ENCODE data around the gene OR13C3. TPM values are rescaled to one million over a fixed set of nuclear protein-coding genes. Genes with fewer than 3 reads are reported as not detected.
A peak's percentile ranks its signal among the peaks of the same experiment; 100 is the strongest.

The OR13C3 gene
- total RNA-seq, 1 experiment from 2014 or later, result not detected

DNA sequence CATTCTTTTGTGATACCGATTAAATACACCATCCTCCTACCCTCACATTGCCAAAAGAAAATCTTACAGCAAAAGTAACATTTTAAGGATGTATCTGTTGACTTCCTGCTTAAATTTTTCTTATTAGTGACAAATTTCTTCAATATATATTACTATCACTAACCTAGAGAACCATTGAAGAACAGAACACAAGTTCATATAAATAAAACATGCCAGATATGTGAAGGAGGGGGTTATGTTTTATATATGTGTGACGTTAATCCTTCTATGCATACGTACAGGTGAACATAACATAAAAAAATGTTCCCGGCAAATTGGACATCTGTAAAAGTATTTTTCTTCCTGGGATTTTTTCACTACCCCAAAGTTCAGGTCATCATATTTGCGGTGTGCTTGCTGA, 32.7 kb downstream of the OR13C3 start, which contains the start of gene OR13F1:
Gene OR13F1, plus strand, starts transcription at position 301 of the 400 bp plus-strand sequence. Its CDS starts 0 bp downstream, at position 301.
- H3K36me3 ChIP-seq (ENCODE audit: insufficient read depth, low read length, poor library complexity, severe bottlenecking), result no peaks in the 10 kb centered on the region
- no peaks in the 10 kb centered on the region for H3K9me3 ChIP-seq (ENCODE audit: low read depth, low read length, poor library complexity, severe bottlenecking)
- H3K27ac ChIP-seq (ENCODE audit: low read depth, low read length, poor library complexity, severe bottlenecking), result no peak within 1 kb of the TSS
- no peaks in the 10 kb centered on the region for H3K27me3 ChIP-seq (replicated peaks; ENCODE audit: insufficient read depth, low read depth, low read length, poor library complexity)
- no peak for DNase-seq (ENCODE audit: low spot score)
- POLR2A ChIA-PET (ENCODE audit: low non-redundant PET), result no interaction called here
- no TSS peak for BruUV-seq (replicated peaks)
- TF ChIP-seq, protein P1, sequence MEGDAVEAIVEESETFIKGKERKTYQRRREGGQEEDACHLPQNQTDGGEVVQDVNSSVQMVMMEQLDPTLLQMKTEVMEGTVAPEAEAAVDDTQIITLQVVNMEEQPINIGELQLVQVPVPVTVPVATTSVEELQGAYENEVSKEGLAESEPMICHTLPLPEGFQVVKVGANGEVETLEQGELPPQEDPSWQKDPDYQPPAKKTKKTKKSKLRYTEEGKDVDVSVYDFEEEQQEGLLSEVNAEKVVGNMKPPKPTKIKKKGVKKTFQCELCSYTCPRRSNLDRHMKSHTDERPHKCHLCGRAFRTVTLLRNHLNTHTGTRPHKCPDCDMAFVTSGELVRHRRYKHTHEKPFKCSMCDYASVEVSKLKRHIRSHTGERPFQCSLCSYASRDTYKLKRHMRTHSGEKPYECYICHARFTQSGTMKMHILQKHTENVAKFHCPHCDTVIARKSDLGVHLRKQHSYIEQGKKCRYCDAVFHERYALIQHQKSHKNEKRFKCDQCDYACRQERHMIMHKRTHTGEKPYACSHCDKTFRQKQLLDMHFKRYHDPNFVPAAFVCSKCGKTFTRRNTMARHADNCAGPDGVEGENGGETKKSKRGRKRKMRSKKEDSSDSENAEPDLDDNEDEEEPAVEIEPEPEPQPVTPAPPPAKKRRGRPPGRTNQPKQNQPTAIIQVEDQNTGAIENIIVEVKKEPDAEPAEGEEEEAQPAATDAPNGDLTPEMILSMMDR (conservative IDR thresholded peaks at IDR 0.05; ENCODE audit: low read depth, low read length), result no peak
- TF ChIP-seq EZH2 (IDR thresholded peaks at IDR 0.05; ENCODE audit: borderline replicate concordance, low read depth, low read length, poor library complexity, severe bottlenecking), result no peak
- intact Hi-C loops (cut with micrococcal nuclease; ENCODE audit: unreplicated experiment), result no loop called here
- H3K4me1 ChIP-seq (ENCODE audit: insufficient read depth, low read length, poor library complexity, severe bottlenecking), result no peaks in the 10 kb centered on the region
- CTCF ChIA-PET, result no interaction called here
- H3K4me3 ChIP-seq (ENCODE audit: low read depth, low read length, poor library complexity, severe bottlenecking), result no peak within 1 kb of the TSS

- TF ChIP-seq EZH2 (IDR thresholded peaks at IDR 0.05; ENCODE audit: borderline replicate concordance, low read depth, low read length, poor library complexity, severe bottlenecking), result no peak
- TF ChIP-seq, protein P1 (conservative IDR thresholded peaks at IDR 0.05; ENCODE audit: low read depth, low read length), result no peak
- ChIA-PET POLR2A (ENCODE audit: low non-redundant PET) (no interaction called here), CTCF (no interaction called here)
- intact Hi-C loops (cut with micrococcal nuclease; ENCODE audit: unreplicated experiment), result no loop called here
- no peaks in the 10 kb centered on the region for H3K27me3 ChIP-seq (replicated peaks; ENCODE audit: insufficient read depth, low read depth, low read length, poor library complexity)
- DNase-seq (ENCODE audit: low spot score), result no peak
- H3K4me1 ChIP-seq (ENCODE audit: insufficient read depth, low read length, poor library complexity, severe bottlenecking), result no peaks in the 10 kb centered on the region
- no peak overlapping the region for H3K4me3 ChIP-seq (ENCODE audit: low read depth, low read length, poor library complexity, severe bottlenecking)
- H3K9me3 ChIP-seq (ENCODE audit: low read depth, low read length, poor library complexity, severe bottlenecking), result no peaks in the 10 kb centered on the region
- no peaks in the 10 kb centered on the region for H3K36me3 ChIP-seq (ENCODE audit: insufficient read depth, low read length, poor library complexity, severe bottlenecking)
- no peak overlapping the region for H3K27ac ChIP-seq (ENCODE audit: low read depth, low read length, poor library complexity, severe bottlenecking)
- no TSS peak for BruUV-seq (replicated peaks)
Measured at GRCh38 chr9:104503440-104503839, 33.2 kb downstream of the OR13C3 start.

- H3K27me3 ChIP-seq (replicated peaks; ENCODE audit: insufficient read depth, low read depth, low read length, poor library complexity), result no peaks in the 10 kb centered on the region
- H3K9me3 ChIP-seq (ENCODE audit: low read depth, low read length, poor library complexity, severe bottlenecking), result no peaks in the 10 kb centered on the region
- no peak overlapping the region for H3K27ac ChIP-seq (ENCODE audit: low read depth, low read length, poor library complexity, severe bottlenecking)
- H3K4me1 ChIP-seq (ENCODE audit: insufficient read depth, low read length, poor library complexity, severe bottlenecking), result no peaks in the 10 kb centered on the region
- BruUV-seq (replicated peaks), result no TSS peak
- intact Hi-C loops (cut with micrococcal nuclease; ENCODE audit: unreplicated experiment), result loop anchor here (5.0 kb wide), 1 partner anchor 247 kb away; no protein-coding TSS in a partner anchor
- peak; percentile 34 for DNase-seq (ENCODE audit: low spot score)
- H3K4me3 ChIP-seq (ENCODE audit: low read depth, low read length, poor library complexity, severe bottlenecking), result no peak overlapping the region
- ChIA-PET CTCF (no interaction called here), POLR2A (ENCODE audit: low non-redundant PET) (no interaction called here)
- H3K36me3 ChIP-seq (ENCODE audit: insufficient read depth, low read length, poor library complexity, severe bottlenecking), result no peaks in the 10 kb centered on the region
- TF ChIP-seq, protein P1 (conservative IDR thresholded peaks at IDR 0.05; ENCODE audit: low read depth, low read length), result peak; percentile 44; the same call in 1 of the 2 replicates
- no peak for TF ChIP-seq EZH2 (IDR thresholded peaks at IDR 0.05; ENCODE audit: borderline replicate concordance, low read depth, low read length, poor library complexity, severe bottlenecking)
Measured at GRCh38 chr9:104494808-104495207, 41.8 kb downstream of the OR13C3 start.

Other genes with a start within 250 kb of the OR13C3 start
- gene OR13F1, start 32.6 kb downstream of the OR13C3 start, total RNA-seq (2021), result not detected in 2 replicates
- gene OR13C4, start 9.6 kb downstream of the OR13C3 start, total RNA-seq (2021), result not detected in 2 replicates
- not detected in 2 replicates for gene OR13C8, start 32.3 kb upstream of the OR13C3 start, total RNA-seq (2021)
- not detected in 2 replicates for gene OR13C5, start 62.6 kb upstream of the OR13C3 start, total RNA-seq (2021)
- gene OR13C2, start 68.8 kb upstream of the OR13C3 start, total RNA-seq (2021), result not detected in 2 replicates
- gene OR13C9, start 81.3 kb upstream of the OR13C3 start, total RNA-seq (2021), result not detected in 2 replicates
- not detected in 2 replicates for gene OR13D1, start 157.7 kb upstream of the OR13C3 start, total RNA-seq (2021)
- gene NIPSNAP3A, start 210.8 kb upstream of the OR13C3 start, total RNA-seq (2021), result 13.6 and 14.7 TPM in 2 replicates
- 0.48 and 0.75 TPM in 2 replicates for gene NIPSNAP3B, start 227.3 kb upstream of the OR13C3 start, total RNA-seq (2021)